GM19467 (cell line): ENCODE measurements around the gene DSTYK.

Source experiments
- ATAC-seq: cut with Tn5 transposase; IDR thresholded peaks from one replicate; pipeline ENCODE4 v1.9.1; 2021; ENCODE audit warnings: mild to moderate bottlenecking, moderate library complexity; ENCODE audit not compliant: unreplicated experiment

DSTYK gene

DNA sequence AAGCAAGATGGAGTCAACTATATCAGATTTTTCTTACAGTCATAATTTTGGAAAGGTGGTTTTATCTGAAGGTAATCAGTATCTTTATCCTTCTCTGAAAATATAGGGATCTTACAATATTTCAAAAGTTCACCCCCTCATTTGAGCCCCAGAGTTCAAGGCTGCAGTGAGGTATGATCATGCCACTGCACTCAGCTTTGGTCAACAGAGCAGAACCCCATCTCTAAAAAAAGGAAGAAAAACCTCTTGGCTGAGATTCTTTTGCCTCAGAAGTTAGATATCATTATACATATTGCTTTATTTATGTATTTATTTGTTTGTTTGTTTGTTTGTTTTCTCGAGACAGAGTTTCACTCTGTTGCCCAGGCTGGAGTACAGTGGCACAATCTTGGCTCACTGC, 78.2 kb downstream of the DSTYK start:
- ATAC-seq, result no peak

DNA sequence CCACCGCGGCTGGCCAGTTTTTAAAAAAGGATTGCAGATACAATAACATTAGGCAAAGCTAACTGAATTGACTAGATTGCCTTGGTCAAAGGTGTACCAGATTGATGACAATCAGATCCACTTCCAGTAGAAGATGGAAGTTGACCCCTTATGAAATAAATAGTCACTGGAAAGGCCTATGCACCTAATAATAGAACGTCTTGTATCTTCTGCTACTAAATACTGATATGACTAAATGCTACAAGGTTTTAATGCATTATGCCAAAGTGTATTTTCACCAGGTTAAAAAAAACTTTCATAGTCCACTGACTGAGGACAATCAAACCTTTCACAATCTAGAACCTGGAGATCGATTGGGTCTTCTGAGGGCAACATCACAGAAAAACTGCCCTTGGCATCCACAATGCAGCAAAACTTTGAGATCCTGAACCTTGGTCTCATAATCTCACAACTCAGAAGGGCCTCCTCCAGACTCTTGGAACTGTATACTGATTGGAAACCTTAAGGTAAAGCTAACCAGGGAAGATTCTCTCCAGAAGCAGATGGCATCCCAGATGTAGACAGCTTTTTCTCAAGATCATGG, 82.0 kb downstream of the DSTYK start:
- ATAC-seq, result no peak

DNA sequence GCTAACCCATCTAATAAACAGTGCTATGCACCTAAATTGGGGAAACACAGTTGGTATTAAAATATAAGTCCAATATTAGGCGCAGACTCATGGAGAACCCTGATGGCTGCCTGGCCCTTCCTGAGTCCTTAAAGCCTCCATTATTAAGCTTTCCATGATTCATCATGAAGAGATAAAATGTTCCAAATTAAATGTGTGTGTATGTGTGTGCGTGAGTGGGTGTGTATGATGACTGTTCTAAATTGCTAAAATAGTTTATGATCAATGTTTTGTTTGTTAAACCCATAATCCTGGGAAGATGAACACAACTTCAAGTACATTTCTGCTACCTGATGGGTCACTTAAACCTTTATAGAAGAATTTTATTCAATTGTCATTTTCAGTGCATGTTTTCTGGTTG, 83.5 kb downstream of the DSTYK start:
- ATAC-seq, result no peak

DNA sequence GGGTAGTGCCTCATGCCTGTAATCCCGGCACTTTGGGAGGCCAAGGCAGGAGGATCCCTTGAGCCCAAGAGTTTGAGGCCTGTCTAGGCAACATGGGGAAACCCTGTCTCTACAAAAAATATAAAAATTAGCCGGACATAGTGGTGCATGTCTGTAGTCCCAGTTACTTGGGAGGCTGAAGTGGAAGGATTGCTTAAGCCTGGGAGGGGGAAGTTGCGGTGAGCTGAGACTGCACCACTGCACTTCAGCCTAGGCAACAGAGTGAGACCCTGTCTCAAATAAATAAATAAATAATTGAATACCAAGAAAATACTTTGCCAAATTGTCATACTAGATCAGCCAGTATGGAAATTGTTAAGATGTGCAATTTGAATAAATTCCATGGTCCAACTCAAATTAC, 83.9 kb downstream of the DSTYK start:
- no peak for ATAC-seq

DNA sequence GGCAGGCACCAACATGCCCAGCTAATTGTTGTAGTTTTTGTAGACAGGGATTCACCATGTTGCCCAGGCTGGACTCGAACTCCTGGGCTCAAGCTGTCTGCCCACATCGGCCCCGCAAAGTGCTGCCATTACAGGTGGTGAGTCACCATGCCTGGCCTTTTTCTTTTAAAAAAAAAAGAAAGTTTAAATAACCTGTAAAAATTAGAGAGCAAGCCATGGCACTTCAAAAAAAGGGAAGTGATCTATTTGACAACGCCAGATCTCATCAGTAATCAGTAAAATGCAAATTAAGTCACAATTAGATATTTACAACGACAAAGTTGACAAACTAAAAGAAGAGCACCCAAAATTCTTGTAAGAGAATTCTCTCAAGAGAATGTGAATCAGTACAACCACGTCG, 86.8 kb downstream of the DSTYK start:
- no peak for ATAC-seq

DNA sequence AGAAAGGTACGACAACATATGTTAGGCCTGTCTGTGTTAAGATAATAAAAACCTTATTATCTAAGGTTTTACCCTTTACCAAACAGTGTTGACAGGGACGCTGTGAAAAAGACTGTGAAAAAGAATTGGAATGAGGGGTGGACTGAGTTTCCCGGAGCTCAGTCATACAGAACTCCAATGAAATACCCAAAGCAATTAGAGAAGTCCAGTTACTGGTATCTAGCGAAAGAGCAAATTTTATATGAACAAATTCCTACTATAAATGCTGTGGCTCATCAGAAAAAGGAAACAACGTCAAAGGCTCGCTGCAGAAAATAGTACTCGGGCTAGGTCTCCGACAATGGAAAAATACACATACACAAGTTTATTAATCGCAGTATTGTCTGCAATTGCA, 89.0 kb downstream of the DSTYK start:
- ATAC-seq, result no peak

DNA sequence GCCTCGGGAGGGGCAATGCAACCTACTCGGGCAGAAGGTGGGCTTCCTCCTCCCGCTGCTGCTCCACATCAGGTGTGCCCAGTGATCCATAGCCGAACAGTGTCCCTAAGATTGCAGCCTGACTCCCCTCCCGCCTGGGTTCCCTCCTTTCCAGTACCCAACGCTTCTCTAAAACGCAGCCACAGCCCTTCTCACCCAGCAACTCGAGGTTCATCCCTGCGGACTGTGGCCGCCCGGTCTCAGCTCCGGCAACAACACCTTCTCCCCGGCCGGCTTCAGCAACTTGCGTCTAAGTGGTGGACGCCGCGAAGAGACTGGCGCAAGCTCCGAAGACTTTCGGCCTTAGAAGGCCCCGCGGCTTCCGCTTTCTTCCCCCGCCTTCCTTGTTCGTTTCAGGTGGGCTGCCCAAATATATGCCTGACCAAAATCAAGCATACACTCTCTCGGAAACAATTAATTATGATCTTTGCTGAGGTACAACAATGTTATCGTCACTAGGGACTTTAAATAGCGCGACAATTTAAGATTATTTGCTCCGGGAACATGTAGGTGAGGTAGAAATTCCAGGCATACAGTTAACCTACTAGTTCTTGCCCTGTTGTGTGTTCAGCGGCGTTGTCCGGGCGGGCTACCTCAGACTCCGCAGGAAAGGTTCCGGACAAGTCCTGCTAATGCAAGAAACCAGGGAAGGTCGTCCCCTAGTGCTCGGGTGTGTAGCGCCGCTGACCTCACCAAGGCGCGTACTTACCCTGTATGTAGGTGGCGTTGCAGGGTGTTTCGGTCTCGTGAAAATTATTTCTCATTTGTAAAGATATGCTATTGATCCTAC, 89.6 kb downstream of the DSTYK start, which contains the start of gene RBBP5:
Gene RBBP5 (minus strand): TSS at position 319 of the 829 bp plus-strand sequence. CDS start 105 bp downstream, at position 214.
- ATAC-seq, result peak; percentile 88

DNA sequence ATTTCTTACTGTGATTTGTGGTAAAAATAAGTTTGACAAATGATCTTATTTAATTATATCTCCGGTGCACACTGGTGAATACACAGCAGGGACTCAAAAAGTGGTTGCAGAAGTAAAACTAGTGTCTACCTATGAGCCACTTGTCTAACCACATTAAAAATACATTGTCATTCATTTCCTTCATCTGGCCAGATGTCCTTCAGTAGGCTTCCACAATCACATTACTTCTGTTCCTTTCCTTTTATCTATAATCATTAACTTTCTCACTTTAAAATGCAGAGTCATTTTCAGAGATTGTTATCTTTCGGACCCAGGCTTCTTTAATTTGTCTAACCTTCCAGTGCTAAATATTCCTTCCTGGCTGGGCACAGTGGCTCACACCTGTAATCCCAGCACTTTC, 92.8 kb downstream of the DSTYK start:
- ATAC-seq, result no peak

DNA sequence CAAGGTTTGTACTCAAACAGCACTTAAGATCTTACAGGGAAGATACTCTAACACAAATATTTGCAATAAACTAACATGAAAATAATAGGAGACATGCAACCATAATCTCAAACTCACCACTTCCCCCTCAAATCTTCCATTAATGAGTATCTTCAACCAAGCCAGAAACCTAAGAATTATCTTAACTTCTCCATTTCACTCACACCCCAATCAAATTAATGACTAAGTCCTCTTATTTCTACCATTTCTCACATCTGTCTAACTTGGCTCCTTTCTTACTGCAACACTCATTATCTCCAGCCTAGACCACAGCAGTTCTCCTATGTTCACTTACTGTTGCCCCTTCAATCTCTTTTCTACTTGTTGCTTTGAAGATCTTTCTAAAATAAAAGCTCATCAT, 100.1 kb downstream of the DSTYK start:
- no peak for ATAC-seq

DNA sequence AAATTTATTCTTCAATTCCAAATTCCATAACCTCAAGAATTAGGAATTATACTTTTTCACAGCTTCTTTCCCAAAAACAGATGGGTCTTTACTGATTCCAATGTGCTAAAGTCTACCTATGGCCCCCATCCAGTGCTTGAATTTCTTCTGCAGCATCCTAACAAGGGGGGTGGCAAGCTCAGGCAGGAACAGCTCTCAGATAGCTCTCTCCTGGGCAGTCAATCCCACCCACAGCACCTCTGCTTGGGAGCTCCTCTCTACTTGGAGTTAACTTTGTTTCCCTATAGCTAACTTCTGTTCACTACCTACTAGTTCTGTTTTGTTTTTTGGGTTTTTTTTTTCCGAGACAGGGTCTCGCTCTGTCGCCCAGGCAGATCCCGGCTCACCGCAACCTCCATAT, 101.8 kb downstream of the DSTYK start:
- no peak for ATAC-seq

DNA sequence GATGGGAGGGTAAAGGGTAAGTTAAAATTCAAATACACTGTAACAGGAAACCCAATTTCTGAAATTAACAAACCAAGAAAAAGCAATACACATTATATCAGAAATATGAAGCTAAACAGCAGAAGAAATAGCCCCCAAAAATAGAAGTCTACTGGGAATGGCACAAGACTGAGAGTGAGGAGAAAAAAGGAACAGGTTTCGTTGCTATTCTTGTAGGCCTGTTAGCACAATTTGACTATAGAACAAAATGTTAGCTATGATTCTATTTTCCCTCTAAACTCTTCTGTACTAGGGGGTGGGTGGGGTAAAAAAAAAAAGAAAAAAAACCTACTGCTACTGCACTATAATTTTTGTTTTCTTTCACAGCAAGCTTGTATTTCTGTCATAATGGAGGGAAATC, 102.2 kb downstream of the DSTYK start:
- ATAC-seq, result no peak

DNA sequence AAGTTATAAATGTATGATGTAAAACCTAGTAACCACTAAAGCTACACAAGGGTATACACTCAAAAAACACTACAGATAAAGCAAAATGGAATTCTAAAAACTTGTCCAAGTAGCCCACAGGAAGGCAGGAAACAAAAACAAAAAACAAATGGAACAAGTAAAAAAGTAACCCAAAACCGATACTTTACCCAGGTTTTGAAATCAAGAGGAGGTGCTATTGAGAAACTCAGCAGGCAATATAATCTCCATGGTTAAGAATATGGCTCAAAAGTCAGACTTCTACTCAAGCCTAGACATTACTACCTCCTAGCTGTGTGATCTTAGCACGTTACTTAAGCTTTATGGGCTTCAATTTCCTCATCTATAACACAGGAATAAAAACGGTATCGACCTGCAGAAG, 103.0 kb downstream of the DSTYK start:
- ATAC-seq, result no peak

DNA sequence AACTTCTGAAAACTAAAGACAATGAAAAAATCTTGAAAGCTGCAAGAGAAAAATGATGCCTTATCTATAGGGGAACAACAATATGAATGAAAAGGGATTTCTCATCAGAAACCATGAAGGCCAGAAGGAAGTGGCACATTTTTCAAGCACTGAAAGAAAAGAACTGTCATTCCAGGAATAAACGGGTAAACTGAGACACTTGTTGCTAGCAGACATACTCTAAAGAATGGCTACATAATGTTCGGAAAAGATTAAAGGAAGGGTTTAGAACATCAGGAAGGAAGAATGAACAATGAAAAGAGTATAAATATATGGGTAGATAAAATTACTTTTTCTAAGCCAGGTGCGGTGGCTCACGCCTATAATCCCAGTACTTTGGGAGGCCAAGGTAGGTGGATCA, 104.2 kb downstream of the DSTYK start:
- no peak for ATAC-seq

DNA sequence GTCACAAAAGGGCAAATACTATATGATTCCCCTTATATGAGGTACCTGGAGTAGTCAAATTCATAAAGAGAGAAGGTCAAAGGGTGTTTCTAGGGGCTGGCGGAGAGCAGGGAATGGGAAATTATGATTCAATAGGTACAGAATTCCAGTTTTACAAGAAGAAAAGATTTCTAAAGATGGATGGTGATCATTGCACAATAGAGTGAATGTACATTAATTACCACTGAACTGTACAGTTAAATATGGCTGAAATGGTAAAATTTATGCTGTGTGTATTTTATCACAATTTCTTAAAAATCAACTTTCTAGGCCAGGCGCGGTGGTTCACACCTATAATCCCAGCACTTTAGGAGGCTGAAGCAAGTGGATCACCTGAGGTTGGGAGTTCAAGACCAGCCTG, 109.1 kb downstream of the DSTYK start:
- ATAC-seq, result no peak

DNA sequence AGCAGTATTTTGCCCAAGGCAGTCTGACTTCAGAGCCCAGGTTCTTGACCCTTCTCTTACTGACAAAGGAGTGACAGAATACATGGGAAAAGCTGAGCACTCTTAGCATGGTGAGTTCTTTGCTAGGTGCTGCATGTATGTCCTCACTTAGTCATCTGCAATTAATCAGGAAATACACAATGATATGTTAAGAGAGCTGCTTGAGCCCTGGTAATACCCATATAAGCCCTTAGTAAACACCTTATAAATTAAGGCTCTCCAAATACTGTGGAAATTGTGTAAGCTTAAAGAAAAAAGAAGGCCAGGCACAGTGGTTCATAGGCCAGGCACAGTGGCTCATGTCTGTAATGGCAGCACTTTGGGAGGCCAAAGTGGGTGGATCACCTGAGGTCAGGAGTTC, 113.3 kb downstream of the DSTYK start:
- no peak for ATAC-seq

DNA sequence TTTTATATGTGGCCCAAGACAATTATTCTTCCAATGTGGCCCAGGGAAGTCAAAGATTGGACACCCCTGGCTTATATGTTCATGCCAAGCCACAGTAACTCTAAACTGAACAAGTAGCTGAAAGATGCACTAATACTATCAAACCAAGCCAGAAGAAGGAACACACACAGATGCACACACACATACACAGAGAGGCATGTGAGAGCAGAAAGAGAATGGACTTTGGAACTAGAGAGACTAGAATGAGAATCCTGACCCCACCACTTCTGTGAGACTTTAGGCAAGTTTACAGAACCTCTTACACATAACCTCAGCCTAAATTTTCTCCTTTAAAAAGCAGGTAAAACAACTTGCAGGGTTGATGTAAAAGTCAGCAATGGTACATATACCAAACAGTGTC, 116.1 kb downstream of the DSTYK start:
- no peak for ATAC-seq
